NCI-H1930 (cell line): ENCODE results near the gene MGLL.

ENCODE experiments used
- DNase-seq, 2 experiments: peaks; one replicate each; lab custom pipeline; 2025; lab: John Stamatoyannopoulos, UW

MGLL gene

DNA sequence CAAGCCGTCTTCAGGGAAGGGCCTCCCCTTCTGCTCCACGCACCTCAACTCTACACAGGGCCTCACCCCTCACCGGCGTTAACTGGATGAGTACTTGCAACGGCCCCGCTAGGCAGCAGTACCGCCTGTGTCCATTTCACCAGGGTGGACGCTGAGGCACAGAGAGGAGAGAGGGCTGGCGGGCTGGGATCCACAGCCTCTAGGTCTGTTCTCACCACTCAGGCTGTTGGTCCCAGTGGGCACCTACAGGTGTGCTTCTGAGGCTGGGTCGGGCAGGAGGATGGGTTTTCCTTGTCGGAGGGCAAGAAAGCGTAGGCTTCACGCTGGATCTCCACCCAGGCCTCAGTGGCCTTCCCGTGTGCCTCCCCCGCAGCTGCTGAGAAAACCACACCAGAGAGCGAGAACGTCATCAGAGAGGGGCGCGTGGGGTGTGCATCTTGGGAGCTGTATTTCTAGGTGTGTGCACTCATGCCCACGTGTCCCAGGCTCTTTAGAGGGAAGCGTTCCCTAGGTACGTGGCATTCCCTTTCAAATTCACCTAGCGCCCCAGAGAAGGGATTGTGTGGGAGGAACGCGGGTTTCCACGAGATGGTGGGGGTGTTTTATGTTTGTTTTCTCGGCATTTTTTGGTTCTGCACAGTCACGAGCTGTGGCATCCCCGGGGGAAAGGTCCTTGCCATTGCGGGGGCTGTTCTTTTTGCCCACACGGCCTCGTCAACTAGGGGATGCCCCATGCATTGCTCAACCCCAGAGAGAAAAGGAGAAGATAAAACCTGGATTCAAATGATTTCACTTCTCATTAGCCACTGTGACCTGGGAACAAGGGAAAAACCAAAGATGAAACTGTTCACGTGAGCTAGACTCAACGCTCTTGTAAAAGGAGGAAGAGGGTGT lies 67.7 kb downstream of the MGLL start:
- no peak for DNase-seq

DNA sequence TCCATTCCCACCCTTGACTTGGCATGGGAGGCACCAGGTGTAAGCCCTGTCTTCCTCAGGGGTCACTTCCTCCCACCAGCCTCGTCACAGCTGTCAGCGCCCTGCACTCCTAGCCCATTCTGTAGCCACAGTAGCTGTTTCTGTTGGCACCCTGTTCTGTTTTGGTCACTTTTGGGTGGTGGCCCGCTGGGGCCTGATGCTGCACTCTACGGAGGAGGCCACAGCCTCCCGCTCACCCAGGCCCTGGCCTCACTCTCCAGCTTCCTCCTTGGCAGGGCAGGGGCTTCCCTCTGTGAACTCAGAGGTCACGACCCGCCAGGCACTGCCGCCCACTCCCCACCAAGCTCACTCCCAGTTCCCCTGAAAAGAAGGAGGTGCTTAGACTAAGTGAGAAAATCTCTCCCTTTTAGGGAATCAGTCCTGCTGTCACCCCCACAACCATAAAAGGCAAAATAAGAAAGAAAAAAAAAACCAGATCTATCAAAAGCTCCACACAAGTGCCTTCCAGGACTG lies 68.4 kb downstream of the MGLL start:
- DNase-seq, result no peak

DNA sequence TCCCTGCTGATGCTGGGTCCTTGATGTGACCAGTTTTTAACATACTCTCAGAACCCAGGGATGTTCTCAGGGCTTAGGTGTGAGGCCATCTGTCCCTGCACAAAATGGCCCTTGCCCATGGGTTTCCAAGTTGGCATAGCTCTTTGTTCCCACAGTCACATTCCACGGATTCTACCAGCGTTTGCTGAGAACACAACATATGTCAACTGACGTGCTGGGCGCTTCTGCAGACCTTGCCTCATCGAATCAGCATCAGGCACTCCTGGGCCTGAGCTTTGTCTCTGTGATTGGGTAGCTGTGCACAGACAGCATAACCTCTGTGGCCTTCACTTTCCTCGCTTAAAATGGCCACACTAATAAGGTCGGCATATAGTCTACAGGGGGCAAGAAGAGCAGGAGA lies 69.0 kb downstream of the MGLL start:
- no peak for DNase-seq

DNA sequence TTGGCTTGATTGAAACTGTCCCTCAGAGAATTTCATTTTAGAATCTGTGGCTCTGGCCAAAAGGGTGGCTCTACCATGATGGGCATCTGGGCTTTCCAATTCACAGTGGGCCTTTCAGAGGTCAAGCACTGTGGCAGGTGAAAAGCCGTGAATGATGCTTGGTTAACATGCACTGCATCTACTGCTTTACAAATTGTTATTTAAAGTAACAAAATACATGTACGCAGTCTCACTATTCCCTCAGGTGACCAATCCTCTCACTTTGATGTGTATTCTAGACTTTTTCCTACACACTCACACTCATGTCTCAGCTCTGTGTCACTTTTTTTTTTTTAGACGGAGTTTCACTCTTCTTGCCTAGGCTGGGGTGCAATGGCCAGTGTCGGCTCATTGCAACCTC lies 70.5 kb downstream of the MGLL start:
- DNase-seq, result no peak

DNA sequence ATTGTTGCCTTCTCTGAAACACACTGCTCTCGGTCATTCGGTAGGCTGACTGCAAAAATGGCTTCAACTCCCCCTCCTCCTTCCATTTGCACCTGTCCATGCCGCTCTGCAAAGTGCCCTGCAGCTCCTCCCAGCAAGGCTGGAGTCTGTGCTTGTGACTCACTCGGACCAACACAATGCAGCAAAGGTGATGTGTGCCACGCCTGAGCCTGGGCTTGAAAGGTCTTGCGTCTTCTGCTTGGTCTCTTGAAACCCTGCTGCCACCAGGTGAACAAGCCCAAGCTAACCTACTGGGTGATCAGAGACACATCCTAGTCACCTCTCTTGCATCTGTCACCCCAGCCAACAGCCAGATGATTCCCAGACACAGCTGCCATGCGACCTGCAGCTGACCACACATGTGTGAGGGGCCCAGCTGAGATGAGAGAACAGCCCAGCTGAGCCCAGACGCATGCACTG lies 71.1 kb downstream of the MGLL start:
- no peak for DNase-seq

DNA sequence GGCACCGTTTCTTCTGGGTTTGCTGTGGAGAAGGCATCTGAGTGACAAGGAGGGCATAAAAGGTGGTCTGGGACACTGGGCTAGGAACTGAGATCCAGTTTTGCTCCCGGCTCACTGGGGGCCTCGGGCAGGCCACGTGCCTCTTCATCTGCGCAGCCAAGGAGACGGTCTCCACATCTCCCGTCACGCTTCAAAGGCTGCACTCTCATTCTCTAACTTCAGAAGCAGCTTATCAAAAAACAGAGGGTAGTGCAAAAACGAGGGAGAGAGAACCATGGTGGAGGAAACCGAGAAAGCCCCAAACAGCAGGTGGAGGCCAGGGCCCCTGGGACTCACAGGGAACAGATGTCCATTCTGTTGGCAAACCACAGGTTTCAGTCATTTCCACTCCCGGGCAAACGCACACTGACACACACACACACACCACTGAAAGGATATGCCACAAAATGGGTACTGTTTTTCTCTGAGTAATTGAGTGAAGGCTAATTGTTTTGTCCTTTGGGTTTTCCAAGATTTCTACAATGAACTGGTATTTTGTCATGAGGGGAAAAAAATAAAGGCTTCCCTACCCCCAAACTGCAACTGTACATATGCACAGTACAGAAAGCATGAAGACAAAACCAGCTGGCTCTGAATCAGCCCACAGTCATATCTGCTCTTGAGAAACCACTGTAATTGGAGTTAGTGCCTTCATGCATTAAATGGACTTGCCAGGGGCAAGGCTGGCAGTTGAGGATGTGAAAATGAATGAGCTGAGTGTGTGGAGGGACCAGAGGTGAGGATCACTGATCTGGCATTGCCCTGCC lies 71.9 kb downstream of the MGLL start:
- no peak for DNase-seq

DNA sequence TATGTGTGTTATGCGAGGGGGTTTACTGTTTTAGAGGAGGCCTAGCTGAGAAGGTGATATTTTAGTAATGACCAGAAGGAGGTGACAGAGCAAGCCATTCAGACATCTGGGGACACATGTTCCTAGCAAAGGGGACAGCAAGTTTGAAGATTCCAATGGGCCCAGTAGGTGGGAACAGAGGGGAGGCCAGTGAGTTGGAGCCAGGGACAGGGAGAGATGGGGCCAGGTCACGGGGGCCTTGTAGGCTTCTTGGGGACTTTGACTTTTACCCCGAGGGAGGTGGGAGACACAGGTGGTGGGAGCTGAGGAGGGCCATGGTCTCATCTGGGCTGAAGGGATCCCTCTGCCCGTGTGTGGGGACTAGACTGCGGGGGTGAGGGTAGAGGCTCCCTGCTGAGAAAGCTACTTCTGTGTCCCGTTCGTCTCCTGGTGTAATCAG lies 72.5 kb downstream of the MGLL start:
- no peak for DNase-seq

DNA sequence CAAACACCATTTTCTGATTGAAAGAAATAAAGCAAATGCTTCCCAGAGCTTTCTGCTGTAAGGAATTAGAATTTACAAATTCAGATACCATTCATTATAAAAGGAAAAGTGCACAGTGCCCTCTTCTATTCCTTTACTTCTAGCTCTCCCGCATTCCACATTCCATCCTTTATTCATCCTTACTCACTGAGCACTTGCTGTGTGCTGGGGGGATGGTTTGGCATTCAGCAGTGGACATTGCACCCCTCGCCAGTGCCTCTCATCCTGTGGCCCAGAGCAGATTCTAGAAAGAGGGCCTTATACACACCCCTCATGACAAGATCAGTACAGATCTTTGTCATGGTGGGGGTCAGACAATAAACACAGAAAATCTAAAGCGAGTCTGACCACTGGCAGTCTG lies 73.0 kb downstream of the MGLL start:
- DNase-seq, result no peak

DNA sequence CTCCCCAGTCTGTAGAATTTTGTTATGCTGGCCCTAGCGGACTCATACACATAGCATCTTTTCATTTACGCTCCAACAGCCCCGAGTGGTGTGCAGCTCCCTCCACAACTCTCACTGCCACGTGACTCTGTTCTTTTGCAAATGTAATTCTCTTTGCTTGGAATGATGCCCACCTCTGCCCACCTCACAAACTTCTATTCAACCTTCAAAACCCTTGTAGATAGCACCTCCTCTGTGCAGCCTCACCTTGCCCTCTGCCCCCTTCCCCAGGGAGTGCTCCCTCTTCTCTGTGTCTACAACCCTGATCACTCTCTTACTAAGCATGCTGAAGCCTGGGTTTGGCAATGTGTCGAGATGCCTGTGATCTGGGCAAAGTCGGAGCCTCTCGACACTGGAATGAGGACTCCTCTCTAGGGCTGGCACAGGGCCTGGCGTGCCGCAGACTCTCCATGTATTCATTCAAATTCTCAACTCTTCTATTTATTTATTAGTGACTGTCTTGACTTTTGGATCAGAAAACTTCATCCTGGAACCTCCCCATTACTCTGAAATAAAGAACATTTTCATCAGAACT lies 73.5 kb downstream of the MGLL start:
- no peak for DNase-seq

DNA sequence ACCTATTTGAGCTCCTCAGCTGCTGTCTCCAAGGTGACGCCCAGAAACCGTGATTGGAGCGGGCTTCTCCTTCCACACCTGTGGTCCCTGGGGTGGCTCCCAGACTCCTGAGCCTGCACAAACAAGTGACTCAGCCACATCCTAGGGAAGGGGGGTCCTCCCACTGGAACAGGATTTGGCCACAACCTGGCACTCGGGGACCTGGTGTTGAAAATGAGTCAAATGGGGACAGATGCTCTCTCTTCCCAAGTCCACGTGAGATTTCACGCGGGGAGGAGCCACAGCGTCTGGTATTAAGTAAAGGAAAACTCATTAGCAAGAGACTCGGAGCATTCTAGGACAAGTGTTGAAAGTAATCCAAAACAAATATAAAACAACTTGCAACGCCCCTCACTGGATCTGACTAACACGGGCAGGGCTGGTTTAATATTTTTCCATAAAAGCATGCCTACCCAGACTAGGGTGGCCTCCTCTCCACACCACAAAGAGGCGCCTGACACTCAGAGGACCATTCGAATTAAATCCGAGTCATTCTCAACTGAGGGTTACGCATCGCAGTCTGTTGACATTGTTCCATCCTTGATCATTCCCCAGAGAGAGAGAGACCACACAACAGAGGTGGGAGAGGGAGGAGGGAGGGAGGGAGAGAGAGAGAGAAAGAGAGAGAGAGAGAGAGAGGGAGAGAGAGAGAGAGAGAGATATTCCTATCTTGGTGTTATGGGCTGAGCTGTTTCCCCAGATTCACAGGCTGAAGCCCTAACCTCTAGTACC lies 74.4 kb downstream of the MGLL start:
- no peak for DNase-seq

DNA sequence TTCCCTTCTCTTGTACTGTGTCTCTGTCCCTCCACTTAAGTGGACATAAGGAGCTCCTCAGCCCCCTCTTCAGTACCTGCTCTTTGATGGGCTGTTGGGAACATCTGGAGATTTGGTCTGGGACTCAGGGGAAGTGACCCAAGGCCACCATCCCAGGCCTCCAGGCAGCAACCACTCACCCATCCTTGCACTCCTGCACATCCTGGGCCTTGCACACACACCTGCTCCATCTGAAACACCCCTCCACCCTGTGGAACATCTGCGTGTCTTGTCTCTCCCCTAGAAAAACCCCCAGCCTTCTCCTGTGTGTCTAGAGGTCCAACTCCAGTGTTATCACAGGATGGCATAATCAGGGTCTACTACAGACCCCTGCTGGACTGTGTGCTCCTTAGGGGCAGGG lies 75.2 kb downstream of the MGLL start:
- no peak for DNase-seq

DNA sequence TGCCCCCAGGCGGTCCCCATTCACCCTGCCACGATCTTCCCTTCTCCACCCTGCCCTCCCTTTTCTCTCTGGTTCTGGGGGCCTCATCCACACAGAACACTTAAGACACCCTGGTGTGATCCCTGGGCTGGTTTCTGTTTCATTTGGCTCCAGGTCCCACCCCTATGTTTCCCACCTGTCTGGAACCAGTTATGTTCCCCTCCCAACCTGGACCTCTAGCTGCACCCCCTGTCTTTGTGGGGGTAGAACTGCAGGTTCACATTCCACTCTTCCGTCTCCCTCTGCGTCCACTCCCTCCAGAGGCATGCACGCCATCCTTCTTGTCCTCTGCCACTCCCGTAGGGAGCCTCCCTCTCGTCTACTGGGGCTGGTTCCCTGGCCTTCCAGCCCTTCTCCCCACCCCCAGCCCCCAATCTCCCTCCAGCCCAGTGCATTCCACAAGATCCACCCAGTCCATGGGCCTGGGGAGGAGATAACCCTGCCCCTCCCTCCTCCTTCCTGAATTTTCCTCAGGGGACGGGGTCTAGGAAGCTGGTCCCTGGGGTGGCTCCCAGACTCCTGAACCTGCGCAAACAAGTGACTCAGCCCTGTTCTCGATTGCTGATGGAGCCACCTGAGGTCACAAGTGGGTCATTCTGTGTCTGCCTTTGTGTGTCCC lies 75.8 kb downstream of the MGLL start:
- no peak for DNase-seq

DNA sequence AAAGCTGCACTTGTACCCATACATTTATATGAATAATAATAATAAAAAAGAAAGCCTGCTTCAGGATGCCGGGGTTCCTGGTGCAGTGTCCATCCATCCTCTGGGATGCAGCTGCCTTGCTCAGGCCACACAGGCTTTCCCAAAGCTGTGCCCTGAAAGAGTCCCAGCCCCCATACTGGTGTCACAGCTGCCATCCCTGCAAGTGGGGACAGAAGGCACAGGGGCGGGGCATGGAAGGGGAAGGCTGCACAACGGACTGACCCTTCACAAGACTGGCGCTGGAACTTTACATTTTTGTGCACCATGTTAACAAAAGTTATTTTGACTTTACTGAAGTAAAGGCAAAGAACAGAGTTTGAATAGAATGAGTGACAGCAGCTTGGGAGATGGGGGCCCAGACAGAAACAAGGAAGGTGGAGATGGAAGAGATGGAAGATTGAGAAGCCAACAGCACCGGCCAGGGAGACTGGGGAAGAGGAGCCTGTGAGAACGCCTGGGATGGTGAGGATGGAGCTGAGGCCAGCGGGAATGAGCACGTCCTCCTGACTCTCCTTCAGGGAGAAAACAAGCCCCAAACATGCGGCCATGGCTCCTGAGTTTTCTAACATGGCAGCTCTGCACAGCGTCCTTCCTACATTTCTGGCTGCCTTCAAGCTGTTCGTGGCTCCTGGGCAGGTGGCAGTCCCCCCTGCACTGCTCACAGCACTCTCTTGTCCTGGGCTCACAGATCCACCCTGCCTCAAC lies 76.5 kb downstream of the MGLL start:
- no peak for DNase-seq

DNA sequence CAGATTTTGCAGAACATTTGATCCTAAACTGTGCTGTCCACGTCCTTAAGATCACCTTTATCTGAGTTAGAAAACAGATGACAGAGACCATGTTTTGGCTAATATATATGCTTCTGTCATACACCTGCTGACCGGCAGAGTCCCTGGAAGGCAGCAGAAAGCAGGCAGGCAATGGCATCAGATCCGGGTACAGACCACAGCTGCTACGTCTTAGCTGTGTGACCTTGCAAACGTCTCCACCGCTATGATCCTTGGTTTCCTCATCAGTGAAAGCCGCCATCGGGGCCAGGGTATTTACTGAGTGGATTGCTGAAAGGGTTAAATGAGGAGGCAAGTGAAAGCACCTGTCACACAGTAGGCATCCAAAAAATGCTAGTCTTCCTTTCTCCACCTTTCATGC lies 77.4 kb downstream of the MGLL start:
- DNase-seq, result no peak

DNA sequence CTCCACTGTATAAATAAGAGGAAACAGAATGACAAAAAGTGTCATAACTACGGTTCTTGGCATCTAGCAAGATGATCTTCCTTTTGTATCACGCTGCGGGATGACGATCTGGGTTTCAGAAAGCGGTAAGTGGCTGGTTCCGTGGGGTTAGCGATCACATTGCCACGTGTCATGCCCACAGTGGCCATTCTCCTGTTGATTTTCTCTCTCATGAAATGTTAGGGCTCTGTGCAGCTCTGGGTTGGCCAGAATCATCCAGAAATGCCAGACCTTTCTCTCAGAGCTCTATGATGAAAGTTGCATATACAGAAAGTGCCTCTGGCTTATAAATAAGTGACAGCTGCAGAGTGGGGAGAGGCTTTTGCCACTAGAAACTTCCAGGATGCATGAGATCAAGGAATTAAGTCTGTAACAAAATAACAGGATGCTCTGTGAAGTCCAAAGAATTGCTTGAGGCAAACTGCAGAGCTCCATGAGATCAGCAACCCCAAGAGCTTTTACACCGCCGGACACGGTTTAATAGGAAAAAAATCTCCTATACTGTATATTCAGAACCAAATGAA lies 78.0 kb downstream of the MGLL start:
- no peak for DNase-seq

DNA sequence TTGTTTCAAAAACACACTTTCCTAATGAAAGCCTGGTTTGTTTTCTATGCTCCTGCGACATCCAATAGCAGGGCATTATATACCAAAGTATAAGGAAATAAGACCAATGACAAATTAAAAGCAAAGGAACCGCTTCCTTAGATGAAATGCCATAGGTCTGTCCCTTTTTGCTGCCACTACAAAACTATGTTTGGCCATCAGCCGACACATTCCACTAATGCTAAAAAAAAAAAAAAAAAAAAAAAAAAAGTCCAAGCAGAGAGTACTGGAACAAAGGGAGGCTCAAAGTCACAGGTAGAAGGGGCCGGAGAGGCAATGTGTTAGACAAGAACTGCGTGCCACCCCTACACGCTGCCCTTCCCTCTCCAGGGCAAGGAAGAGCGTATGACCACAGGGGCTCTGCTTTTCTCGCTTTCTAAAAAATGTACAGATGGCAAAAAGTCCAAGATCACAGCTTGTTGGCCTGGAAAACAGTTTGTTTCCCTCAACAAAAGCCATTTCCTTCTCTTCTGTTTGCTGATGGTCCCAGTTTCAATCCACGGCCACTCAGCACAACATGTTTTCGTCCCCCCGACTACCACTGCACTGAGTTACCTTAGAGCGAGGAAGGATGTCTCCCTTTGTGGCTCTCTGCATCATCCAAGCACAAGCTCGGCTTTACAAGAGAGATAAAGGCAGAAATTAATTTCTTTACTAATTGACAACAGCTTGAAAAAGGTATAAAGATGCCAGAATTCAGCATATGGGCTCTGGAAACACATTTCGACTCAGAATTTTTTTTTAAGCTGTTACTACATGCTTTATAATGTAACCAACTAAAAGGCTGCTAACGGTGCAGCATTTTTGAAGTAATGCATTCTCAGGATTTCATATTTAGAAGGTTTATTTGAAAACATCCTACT lies 78.7 kb downstream of the MGLL start:
- no peak for DNase-seq

DNA sequence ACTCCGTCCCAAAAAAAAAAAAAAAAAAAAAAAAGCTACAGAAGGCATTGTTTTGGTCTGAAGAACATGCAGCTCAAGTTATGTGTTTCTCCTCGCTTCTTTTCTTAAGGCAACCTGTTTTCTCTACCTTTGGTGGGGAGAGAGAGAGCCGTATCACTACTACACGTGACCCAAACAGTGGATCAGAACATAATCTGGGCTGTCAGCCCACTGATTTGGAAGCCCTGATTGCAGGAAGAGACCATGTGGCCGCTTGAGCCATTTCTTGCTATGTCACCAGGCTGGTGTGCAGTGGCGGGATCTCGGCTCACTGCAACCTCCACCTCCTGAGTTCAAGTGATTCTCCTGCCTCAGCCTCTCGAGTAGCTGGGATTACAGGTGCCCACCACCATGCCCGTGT lies 79.7 kb downstream of the MGLL start:
- DNase-seq, result no peak

DNA sequence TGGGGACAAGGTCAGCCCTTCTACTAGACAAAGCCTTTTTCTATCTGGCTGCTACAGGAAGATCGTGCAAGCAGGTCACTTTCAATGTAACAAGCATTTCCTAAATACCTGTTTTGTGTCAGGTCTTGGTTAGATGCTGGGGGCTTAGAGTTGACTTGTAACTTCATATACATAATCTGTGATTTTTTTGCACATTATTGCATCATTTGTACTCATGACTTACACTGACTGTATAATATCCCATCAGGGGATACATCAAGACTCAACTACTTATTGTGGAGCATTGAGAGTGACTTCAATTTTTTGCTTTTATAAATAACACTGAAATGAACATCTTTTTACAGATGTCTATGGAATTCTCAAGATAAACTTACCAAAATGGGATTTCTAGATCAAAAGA lies 80.6 kb downstream of the MGLL start:
- no peak for DNase-seq

DNA sequence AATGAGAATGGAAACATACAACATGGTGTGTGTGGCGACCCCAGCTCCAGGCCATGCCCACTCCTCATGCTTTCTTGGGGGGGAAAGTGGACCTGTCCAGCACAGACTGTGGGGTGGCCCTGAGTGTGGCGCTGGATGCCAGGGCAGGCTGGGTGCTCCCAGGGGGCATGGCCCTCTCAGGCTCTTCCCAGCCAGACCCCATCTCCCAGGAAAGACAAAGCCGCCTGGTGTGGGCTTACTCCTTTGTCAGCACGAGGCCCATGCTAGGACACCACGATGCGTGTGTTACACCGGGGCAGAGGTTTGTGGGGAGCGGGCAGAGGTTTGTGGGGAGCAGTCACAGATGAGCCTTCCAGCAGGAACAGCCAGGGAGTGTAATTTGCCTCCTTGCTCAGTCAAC lies 81.1 kb downstream of the MGLL start:
- DNase-seq, result no peak
